GM12864 (cell line): Measurements from ENCODE around the gene GSTM1.
"Not testable (repeated sequence)": the region's sequence is repeated elsewhere in the genome, so short reads cannot be mapped to it uniquely, and the experiment has no call there.

ENCODE experiments used
- DNase-seq: peaks from one replicate; pipeline ENCODE4 v3.0.0-alpha.2; 2011; ENCODE audit warnings: low read depth
- H3K4me3 ChIP-seq: 2 replicates; pipeline ENCODE4 v1.5.1; 2011; ENCODE audit warnings: mild to moderate bottlenecking, low read depth, low read length, control low read depth
- TF ChIP-seq, protein P1 (sequence below): IDR thresholded peaks from 2 replicates; pipeline ENCODE4 v1.5.1; 2011; ENCODE audit warnings: low read depth, mild to moderate bottlenecking, moderate library complexity, low read length, control low read depth, inconsistent platforms; ENCODE audit errors: missing control alignments

The GSTM1 gene

GRCh38 chr1:109671067-109671466 is 16.6 kb upstream of the GSTM1 start:
- DNase-seq, result no peak
- TF ChIP-seq, protein P1, sequence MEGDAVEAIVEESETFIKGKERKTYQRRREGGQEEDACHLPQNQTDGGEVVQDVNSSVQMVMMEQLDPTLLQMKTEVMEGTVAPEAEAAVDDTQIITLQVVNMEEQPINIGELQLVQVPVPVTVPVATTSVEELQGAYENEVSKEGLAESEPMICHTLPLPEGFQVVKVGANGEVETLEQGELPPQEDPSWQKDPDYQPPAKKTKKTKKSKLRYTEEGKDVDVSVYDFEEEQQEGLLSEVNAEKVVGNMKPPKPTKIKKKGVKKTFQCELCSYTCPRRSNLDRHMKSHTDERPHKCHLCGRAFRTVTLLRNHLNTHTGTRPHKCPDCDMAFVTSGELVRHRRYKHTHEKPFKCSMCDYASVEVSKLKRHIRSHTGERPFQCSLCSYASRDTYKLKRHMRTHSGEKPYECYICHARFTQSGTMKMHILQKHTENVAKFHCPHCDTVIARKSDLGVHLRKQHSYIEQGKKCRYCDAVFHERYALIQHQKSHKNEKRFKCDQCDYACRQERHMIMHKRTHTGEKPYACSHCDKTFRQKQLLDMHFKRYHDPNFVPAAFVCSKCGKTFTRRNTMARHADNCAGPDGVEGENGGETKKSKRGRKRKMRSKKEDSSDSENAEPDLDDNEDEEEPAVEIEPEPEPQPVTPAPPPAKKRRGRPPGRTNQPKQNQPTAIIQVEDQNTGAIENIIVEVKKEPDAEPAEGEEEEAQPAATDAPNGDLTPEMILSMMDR, result no peak

DNA sequence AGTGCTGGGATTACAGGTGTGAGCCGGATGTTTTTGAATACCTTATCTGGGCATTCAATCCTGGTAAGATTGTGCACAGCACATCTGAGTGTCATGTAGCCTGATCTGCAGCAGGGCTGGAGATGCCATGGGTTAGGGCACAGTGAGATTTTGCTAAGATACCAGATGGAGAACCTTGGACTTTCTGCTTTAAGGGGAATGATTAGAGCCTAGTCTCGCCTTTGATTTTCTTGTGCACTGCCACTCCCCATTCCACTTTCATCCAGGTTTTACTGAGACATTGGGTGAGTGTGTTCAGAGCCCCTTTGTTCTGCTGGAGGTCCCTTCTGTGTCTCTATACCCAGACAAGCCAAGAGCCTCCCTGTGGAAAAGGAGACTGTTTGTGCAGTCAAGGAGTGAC is 13.8 kb upstream of the GSTM1 start:
- not testable (repeated sequence) for H3K4me3 ChIP-seq, DNase-seq

More at GRCh38 chr1:109671067-109671466, 16.6 kb upstream of the GSTM1 start:
- no peak overlapping the region for H3K4me3 ChIP-seq

GRCh38 chr1:109676683-109677381 is 10.8 kb upstream of the GSTM1 start:
- DNase-seq, H3K4me3 ChIP-seq: not testable (repeated sequence)

GRCh38 chr1:109677459-109677858 is 10.2 kb upstream of the GSTM1 start:
- TF ChIP-seq, protein P1, result no peak
- no peak overlapping the region for H3K4me3 ChIP-seq
- no peak for DNase-seq

GRCh38 chr1:109678637-109679036 is 9.0 kb upstream of the GSTM1 start:
- not testable (repeated sequence) for H3K4me3 ChIP-seq, DNase-seq

- not testable (repeated sequence) for DNase-seq, H3K4me3 ChIP-seq
Observed at GRCh38 chr1:109684777-109685176, 2.8 kb upstream of the GSTM1 start.

GRCh38 chr1:109685399-109685798 is 2.2 kb upstream of the GSTM1 start:
- DNase-seq, H3K4me3 ChIP-seq: not testable (repeated sequence)

- H3K4me3 ChIP-seq, DNase-seq: not testable (repeated sequence)
Observed at GRCh38 chr1:109685890-109686289, 1.7 kb upstream of the GSTM1 start.

- H3K4me3 ChIP-seq, DNase-seq: not testable (repeated sequence)
Observed at GRCh38 chr1:109687109-109687508, 508 bp upstream of the GSTM1 start.

- no peak for DNase-seq
- TF ChIP-seq, protein P1, result no peak
Observed at GRCh38 chr1:109689844-109690405, 2.3 kb downstream of the GSTM1 start.

DNA sequence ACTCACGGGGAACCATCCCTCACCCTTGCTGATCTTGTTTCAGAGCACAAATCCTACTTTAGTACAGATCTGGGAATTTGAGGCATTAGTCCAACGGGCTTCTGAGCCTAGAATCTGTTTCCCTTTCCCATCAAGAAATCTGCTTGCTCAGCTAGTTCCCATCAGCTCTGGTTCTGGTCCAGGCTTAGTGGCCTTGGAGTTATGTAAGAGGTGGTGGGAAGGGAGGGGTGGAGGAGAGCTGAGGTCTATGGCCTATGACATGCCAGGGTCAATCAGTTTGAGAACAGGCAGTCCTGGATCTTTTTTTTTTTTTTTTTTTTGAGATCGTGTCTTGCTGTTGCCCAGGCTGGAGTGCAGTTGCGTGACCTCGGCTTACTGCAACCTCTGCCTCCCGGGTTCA is 4.1 kb downstream of the GSTM1 start:
- no peak for DNase-seq
- H3K4me3 ChIP-seq, result no peak overlapping the region
- TF ChIP-seq, protein P1, result no peak

More at GRCh38 chr1:109689844-109690405, 2.3 kb downstream of the GSTM1 start:
- no peak overlapping the region for H3K4me3 ChIP-seq

DNA sequence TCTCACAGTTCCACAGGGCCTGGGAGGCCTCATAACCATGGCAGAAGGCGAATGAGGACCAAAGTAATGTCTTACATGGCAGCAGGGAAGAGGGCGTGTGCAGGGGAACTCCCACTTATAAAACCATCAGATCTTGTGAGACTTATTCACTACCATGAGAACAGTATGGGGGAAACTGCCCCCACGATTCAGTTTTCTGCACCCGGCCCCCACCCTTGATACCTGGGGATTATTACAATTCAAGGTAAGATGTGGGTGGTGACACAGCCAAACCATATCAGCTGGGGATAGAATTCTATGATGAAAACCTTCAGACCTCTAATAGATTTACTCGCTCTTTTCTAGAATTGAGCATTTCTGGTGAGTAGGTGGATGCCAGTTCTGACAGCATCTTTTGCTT is 6.8 kb downstream of the GSTM1 start:
- not testable (repeated sequence) for DNase-seq, H3K4me3 ChIP-seq

GRCh38 chr1:109695138-109695537 is 7.5 kb downstream of the GSTM1 start:
- H3K4me3 ChIP-seq, DNase-seq: not testable (repeated sequence)
